ENCODE results near the gene USP16. TPM values are rescaled to one million over a fixed set of nuclear protein-coding genes. Genes with fewer than 3 reads are reported as not detected.

USP16 gene
- total and polyA plus RNA-seq, 2 of the 13 experiments (the other 11 are each of a cell fraction or from before 2014, with no cell fraction given), result 16.5 to 46.9 TPM

GRCh38 chr21:29005696-29006095 is 18.8 kb upstream of the USP16 start:
- Histone ChIP-seq H3K4me3 (replicated peaks in 1 of 3; ENCODE audit: insufficient read depth in 1 of 3, low read depth in 2 of 3, low read length in 3 of 3) (no peak overlapping the region), H3K9me3 (ENCODE audit: low read length) (no peaks in the 10 kb centered on the region), H3K4me2 (ENCODE audit: low read depth, low read length) (no peak overlapping the region), H3K27me3 (ENCODE audit: control insufficient read depth in 1 of 2, insufficient read depth in 2 of 2, low read length in 2 of 2) (no peaks in the 10 kb centered on the region), H3K9ac (ENCODE audit: insufficient read depth, low read depth, low read length) (no peak overlapping the region), H3K79me2 (ENCODE audit: insufficient read depth, low read length) (no peaks in the 10 kb centered on the region), H3K36me3 (replicated peaks in 1 of 2; ENCODE audit: control insufficient read depth in 1 of 2, insufficient read depth in 2 of 2, low read length in 2 of 2) (0 out of 5 replicates have a peak, but pooled peaks cover 0 to 6% of the 10 kb centered on the region in 2 experiments), H3K27ac (ENCODE audit: extremely low read length, insufficient read depth, low read length) (no peak overlapping the region), H3K4me1 (ENCODE audit: insufficient read depth, low read length) (peaks cover 17% of the 10 kb centered on the region), H2AFZ (ENCODE audit: low read length) (no peak overlapping the region), H4K20me1 (ENCODE audit: insufficient read depth, low read length) (no peaks in the 10 kb centered on the region)
- BruUV-seq (replicated peaks), result no TSS peak
- intact Hi-C loops (cut with micrococcal nuclease; ENCODE audit: unreplicated experiment) (no loop called here), in situ Hi-C loops (cut with HindIII; ENCODE audit: extremely low pct_ligation_motif_present, low pct_unique_long_range_greater_than_20kb) (no loop called here)
- 100% methylated on average over 6 of the region's 6 CpGs for WGBS (ENCODE audit: low lambda C conversion rate)
- ATAC-seq (no peak), DNase-seq (ENCODE audit: low spot score) (no peak), FAIRE-seq (no peak)
- ChIA-PET CTCF (ENCODE audit: low intra/inter-chr PET ratio, low total read pairs) (no interaction called here), POLR2A (interaction anchor here (1.1 to 2.6 kb wide), 4 partner anchors 12 to 18 kb away, joined by 3 to 15 read pairs (median 7); partner anchors contain the start of genes LTN1, RWDD2B and USP16)
- TF ChIP-seq FOSL1 (CRISPR knock-in tag; IDR thresholded peaks at IDR 0.05; ENCODE audit: borderline replicate concordance) (no peak), MEIS1 (CRISPR knock-in tag; IDR thresholded peaks at IDR 0.05; ENCODE audit: borderline replicate concordance) (no peak), PBX2 (CRISPR knock-in tag; IDR thresholded peaks at IDR 0.05) (no peak), ZNF136 (CRISPR knock-in tag; IDR thresholded peaks at IDR 0.05; ENCODE audit: low read depth) (no peak), ZNF776 (CRISPR knock-in tag; IDR thresholded peaks at IDR 0.05) (no peak), KDM4B (CRISPR knock-in tag; IDR thresholded peaks at IDR 0.05) (no peak), RNF2 (conservative IDR thresholded peaks at IDR 0.05; ENCODE audit: low read depth) (no peak), ZNF547 (CRISPR knock-in tag; IDR thresholded peaks at IDR 0.05) (no peak), MTA3 (CRISPR knock-in tag; IDR thresholded peaks at IDR 0.05) (no peak), FOXK1 (CRISPR knock-in tag; IDR thresholded peaks at IDR 0.05; ENCODE audit: borderline replicate concordance, low read depth) (no peak), PHF20 (CRISPR knock-in tag; IDR thresholded peaks at IDR 0.05) (no peak), DRAP1 (CRISPR knock-in tag; IDR thresholded peaks at IDR 0.05) (no peak), NR3C1 (CRISPR knock-in tag; IDR thresholded peaks at IDR 0.05) (no peak), SIN3B (IDR thresholded peaks at IDR 0.05; ENCODE audit: low read length) (no peak), ZNF891 (CRISPR knock-in tag; IDR thresholded peaks at IDR 0.05) (no peak), ZNF264 (CRISPR knock-in tag; IDR thresholded peaks at IDR 0.05) (no peak), ZNF367 (CRISPR knock-in tag; IDR thresholded peaks at IDR 0.05; ENCODE audit: borderline replicate concordance) (no peak), POLR2AphosphoS2 (IDR thresholded peaks at IDR 0.05; ENCODE audit: low read depth, low read length) (no peak)
- TF ChIP-seq, protein P1, sequence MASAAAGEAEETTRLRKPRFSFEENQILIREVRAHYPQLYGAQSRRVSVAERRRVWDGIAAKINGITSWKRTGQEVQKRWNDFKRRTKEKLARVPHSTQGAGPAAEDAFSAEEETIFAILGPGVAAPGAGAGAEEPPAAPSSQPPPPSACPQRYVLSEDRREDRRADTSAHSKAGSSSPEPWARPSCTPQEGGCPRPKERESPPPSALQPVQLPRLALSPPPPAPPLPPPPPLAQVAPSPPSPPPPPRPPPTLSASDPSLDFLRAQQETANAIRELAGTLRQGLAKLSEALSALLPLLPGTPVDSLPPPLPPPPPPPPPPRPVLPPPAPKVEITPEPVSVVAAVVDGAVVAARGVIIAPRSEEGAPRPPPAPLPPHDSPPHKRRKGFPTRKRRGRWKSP (CRISPR knock-in tag; IDR thresholded peaks at IDR 0.05), result no peak
- TF ChIP-seq, protein P2, sequence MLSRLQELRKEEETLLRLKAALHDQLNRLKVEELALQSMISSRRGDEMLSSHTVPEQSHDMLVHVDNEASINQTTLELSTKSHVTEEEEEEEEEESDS (CRISPR knock-in tag; IDR thresholded peaks at IDR 0.05; ENCODE audit: borderline replicate concordance), result no peak

Measured in HepG2 (cell line).